Activated CD4-positive, alpha-beta T cell treated with anti-CD3 and anti-CD28 coated beads, Interleukin-2, amount 10 ng/mL, durations not matched to agents 24 days and 14 days (primary cell): ENCODE measurements around the gene TMPRSS12. TPM values are rescaled to one million over a fixed set of nuclear protein-coding genes. Genes with fewer than 3 reads are reported as not detected.
"Not testable (repeated sequence)": the region's sequence is repeated elsewhere in the genome, so short reads cannot be mapped to it uniquely, and the experiment has no call there.

Experiments
- DNase-seq: peaks from one replicate; pipeline ENCODE4 v3.0.0; 2022
- H3K27ac Mint-ChIP-seq: one replicate; pipeline ENCODE4 v1.8.0; 2022; ENCODE audit warnings: mild to moderate bottlenecking, mixed read lengths
- H3K27me3 Mint-ChIP-seq: one replicate; pipeline ENCODE4 v1.8.0; 2022; ENCODE audit warnings: mixed read lengths
- H3K36me3 Mint-ChIP-seq: one replicate; pipeline ENCODE4 v1.8.0; 2022; ENCODE audit warnings: low read depth, mild to moderate bottlenecking, mixed read lengths
- H3K4me1 Mint-ChIP-seq: one replicate; pipeline ENCODE4 v1.8.0; 2021; ENCODE audit warnings: mixed read lengths
- H3K4me3 Mint-ChIP-seq: one replicate; pipeline ENCODE4 v1.8.0; 2022; ENCODE audit warnings: mild to moderate bottlenecking, moderate library complexity, mixed read lengths
- H3K9me3 Mint-ChIP-seq: one replicate; pipeline ENCODE4 v1.8.0; 2021; ENCODE audit warnings: mixed read lengths
- intact Hi-C: fragments of 100-400 bp; cut with micrococcal nuclease; formaldehyde crosslinking; loops from one replicate; pipeline ENCODE4 v1.15.1; 2023
- total RNA-seq: library from RNA; stranded (reverse); gene quantifications from 2 replicates; pipeline ENCODE4 v1.2.3, GENCODE V29; 2022

The TMPRSS12 gene
- total RNA-seq, 1 donor from 2014 or later, result not detected

DNA sequence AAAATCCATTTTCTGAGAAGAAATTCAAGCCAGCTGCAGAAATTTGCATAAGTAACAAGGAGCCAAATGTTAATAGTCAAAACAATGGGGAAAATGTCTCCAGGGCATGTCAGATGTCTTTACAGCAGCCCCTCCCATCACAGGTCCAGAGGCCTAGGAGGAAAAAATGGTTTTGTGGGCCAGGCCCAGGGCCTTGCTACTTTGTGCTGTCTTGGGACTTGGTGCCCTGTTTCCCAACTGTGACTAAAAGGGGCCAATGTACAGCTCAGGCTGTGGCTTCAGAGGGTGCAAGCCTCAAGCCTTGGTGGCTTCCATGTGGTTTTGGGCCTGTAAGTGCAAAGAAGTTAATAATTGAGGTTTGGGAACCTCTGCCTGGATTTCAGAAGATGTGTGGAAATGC lies 8.9 kb upstream of the TMPRSS12 start:
- DNase-seq, H3K4me1 Mint-ChIP-seq, H3K36me3 Mint-ChIP-seq, H3K27me3 Mint-ChIP-seq, intact Hi-C loops, H3K27ac Mint-ChIP-seq, H3K4me3 Mint-ChIP-seq: not testable (repeated sequence)
- peaks cover 25% of the 10 kb centered on the region for H3K9me3 Mint-ChIP-seq

DNA sequence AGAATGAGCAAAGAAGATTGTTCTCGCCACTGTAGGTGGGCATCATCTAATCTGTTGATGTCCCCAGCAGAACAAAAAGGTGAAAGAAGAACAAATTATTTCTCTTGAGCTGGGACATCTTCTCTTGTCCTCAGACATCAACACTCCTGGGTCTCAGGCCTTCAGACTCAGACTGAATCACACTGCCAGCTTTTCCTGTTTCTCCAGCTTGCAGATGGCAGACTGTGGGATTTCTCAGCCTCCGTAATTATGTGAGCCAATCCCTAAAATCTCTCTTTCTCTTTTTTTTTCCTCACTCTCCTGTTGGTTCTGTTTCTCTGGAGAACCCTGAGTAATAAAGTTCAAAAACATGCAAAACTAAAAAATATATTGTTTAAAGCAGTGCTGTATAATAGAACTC lies 3.7 kb upstream of the TMPRSS12 start:
- H3K36me3 Mint-ChIP-seq, result peaks cover 1% of the 10 kb centered on the region
- H3K9me3 Mint-ChIP-seq, result peaks cover 31% of the 10 kb centered on the region
- peaks cover 3% of the 10 kb centered on the region for H3K27me3 Mint-ChIP-seq
- H3K4me3 Mint-ChIP-seq, result no peak overlapping the region
- no peaks in the 10 kb centered on the region for H3K4me1 Mint-ChIP-seq
- intact Hi-C loops, result no loop called here
- H3K27ac Mint-ChIP-seq, result no peak overlapping the region
- DNase-seq, result no peak

DNA sequence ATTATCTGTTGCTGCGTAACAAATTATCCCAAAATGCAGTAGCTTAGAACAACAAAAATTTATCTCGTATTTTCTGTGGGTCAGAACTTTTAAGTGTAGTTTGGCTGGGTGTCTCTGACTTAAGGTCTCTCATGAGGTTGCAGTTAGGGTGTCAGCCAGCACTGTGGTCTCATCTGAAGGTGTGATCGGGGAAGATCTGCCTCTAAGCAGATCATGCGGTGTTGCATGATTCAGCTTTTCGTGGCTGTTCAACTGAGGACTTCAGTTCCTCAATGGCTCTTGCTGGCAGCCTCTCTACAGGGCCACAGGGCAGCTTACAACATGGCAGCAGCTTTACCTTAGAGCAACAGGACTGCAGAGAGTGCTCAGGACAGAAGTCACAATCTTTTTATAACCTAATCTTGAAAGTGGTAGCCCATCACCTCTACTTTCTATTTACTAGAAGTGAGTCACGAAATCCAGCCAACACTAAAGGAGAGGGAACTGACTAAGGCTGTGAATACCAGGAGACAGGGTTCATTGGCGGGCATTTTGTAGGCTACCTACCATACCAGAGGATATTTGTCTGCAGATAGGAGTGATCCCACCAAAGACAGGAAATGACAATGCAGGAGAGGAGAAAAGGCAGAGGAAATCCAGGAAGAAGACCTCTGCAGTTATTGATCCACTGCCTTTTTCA lies 1.8 kb upstream of the TMPRSS12 start:
- DNase-seq, result no peak
- H3K27me3 Mint-ChIP-seq, result peaks cover 6% of the 10 kb centered on the region
- H3K9me3 Mint-ChIP-seq, result peaks cover 18% of the 10 kb centered on the region
- H3K36me3 Mint-ChIP-seq, result no peaks in the 10 kb centered on the region
- H3K4me3 Mint-ChIP-seq, result no peak overlapping the region
- intact Hi-C loops, result no loop called here
- no peak overlapping the region for H3K27ac Mint-ChIP-seq
- no peaks in the 10 kb centered on the region for H3K4me1 Mint-ChIP-seq

DNA sequence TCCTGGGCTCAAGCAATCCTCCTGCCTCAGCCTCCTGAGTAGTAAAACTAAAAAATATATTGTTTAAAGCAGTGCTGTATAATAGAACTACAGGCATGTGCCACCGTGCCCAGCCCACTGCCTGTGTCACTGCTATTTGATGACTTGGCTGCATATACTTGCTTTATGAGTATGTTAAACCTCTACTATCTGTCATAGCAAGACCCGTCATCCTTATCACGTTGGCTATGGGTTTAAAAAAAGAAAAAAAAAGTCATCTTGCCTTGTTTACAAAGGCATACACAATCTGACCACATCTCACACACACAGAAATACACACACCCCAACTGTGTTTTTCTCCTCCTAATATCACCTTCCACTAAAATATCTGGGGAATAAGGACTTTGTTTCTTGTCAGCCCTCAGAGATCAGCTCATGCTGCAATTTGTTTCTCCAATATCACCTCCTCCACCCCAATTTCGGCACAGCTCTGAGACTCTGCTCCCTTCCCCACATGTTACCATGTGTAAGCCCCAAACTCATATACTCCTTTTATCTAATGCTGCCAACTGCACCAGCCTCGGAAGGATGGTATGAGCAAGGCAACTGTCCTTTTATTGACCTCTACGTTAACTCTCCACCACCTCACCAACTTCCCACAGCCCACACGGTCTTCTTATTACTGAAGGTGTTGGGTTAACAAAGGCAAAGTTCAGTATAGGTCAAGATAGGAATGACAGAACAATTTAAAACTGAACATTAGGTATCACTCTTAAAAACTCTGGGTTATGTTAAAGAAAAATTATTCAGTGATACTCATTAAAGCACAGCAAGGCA lies 802 bp upstream of the TMPRSS12 start:
- H3K27ac Mint-ChIP-seq, result no peak overlapping the region
- DNase-seq, result no peak
- H3K9me3 Mint-ChIP-seq, result peaks cover 18% of the 10 kb centered on the region
- H3K4me3 Mint-ChIP-seq, result no peak overlapping the region
- peaks cover 6% of the 10 kb centered on the region for H3K27me3 Mint-ChIP-seq
- no peaks in the 10 kb centered on the region for H3K36me3 Mint-ChIP-seq
- intact Hi-C loops, result no loop called here
- H3K4me1 Mint-ChIP-seq, result no peaks in the 10 kb centered on the region

DNA sequence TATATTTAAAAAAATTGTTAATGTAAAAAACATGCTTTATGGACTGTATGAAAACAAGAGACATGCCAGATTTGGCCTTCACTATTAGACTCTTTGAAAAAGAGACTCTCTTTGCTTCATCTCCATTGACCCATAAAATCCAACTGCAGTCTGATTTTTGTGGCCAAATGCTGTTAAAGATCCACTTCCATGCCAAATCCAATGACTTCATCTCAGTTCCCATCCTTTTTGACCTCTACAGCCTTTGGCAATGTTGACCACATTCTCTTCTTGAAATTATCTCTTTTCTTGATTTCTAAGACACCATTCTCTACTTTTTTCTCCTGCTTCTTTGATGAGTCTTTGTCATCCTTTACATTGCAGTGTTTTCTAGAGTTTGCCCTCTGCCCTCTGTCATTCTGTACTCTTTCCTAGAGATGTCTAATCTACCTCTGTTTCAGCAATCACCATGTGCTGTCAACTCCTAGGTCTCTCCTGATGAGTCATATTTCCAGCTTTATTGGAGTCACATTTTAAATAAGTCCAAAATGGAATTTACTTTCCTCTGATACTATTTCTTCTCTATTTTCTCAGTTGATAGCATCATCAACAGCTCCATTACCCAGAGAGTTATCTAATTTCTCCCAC lies 2.4 kb downstream of the TMPRSS12 start:
- Mint-ChIP-seq H3K27me3 (peaks cover 5% of the 10 kb centered on the region), H3K27ac (no peak overlapping the region), H3K4me1 (no peaks in the 10 kb centered on the region), H3K4me3 (no peak overlapping the region), H3K36me3 (no peaks in the 10 kb centered on the region), H3K9me3 (peaks cover 25% of the 10 kb centered on the region)
- no peak for DNase-seq
- intact Hi-C loops, result no loop called here

DNA sequence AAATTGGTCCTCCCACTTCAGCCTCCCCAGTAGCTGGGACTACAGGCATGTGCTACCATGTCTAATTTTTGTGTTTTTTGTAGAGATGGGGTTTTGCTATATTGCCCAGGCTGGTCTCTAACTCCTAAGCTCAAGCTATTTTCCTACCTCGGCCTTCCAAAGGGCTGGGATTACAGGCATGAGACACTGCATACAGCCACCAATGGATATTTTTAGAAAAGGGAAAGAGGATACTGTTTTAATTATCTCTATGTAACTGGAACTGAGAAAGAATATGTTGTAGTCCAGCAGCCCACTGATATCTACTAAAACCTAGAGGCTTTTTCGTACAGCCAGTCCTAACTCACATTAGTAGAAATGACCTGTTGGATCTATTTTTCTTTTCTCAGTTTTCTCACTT lies 6.2 kb downstream of the TMPRSS12 start:
- intact Hi-C loops, result no loop called here
- Mint-ChIP-seq H3K27me3 (peaks cover 24% of the 10 kb centered on the region), H3K4me1 (no peaks in the 10 kb centered on the region), H3K36me3 (no peaks in the 10 kb centered on the region), H3K27ac (no peak overlapping the region), H3K9me3 (peaks cover 17% of the 10 kb centered on the region), H3K4me3 (no peak overlapping the region)
- DNase-seq, result no peak

DNA sequence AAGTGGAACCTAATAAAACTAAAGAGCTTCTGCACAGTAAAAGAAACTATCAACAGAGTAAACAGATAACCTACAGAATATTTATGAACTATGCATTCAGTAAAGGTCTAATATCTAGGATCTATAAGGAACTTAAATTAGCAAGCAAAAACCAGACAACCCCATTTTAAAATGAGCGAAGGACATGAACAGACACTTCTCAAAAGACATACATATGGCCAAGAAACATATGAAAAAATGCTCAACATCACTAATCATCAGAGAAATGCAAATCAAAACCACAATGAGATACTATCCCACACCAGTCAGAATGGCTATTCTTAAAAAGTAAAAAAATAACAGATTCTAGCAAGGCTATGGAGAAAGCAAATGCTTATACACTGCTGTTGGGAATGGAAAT lies 12.5 kb downstream of the TMPRSS12 start:
- not testable (repeated sequence) for H3K4me3 Mint-ChIP-seq, H3K27ac Mint-ChIP-seq
- intact Hi-C loops, result loop anchor here (10.0 kb wide), 1 partner anchor 50 kb away; no protein-coding TSS in a partner anchor

DNA sequence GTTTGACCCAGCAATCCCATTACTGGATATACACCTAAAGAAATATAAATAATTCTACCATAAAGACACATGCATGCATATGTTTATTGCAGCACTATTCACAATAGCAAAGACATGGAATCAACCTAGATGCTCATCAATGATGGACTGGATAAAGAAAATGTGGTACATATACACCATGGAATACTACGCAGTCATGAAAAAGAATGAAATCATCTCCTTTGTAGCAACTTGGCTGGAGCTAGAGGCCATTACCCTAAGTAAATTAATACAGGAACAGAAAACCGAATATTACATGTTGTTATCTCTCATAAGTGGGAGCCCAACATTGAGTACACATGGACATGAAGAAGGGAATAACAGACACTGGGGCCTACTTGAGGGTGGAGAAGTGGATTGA lies 13.0 kb downstream of the TMPRSS12 start:
- H3K36me3 Mint-ChIP-seq, DNase-seq, H3K4me1 Mint-ChIP-seq, H3K27ac Mint-ChIP-seq, H3K4me3 Mint-ChIP-seq: not testable (repeated sequence)
- Mint-ChIP-seq H3K9me3 (peaks cover 15% of the 10 kb centered on the region), H3K27me3 (peaks cover 25% of the 10 kb centered on the region)
- intact Hi-C loops, result loop anchor here (10.0 kb wide), 1 partner anchor 49 kb away; no protein-coding TSS in a partner anchor

More for the DNA sequence above, 12.5 kb downstream of the TMPRSS12 start:
- peaks cover 15% of the 10 kb centered on the region for H3K9me3 Mint-ChIP-seq
- H3K4me1 Mint-ChIP-seq, H3K36me3 Mint-ChIP-seq, DNase-seq: not testable (repeated sequence)
- peaks cover 25% of the 10 kb centered on the region for H3K27me3 Mint-ChIP-seq

DNA sequence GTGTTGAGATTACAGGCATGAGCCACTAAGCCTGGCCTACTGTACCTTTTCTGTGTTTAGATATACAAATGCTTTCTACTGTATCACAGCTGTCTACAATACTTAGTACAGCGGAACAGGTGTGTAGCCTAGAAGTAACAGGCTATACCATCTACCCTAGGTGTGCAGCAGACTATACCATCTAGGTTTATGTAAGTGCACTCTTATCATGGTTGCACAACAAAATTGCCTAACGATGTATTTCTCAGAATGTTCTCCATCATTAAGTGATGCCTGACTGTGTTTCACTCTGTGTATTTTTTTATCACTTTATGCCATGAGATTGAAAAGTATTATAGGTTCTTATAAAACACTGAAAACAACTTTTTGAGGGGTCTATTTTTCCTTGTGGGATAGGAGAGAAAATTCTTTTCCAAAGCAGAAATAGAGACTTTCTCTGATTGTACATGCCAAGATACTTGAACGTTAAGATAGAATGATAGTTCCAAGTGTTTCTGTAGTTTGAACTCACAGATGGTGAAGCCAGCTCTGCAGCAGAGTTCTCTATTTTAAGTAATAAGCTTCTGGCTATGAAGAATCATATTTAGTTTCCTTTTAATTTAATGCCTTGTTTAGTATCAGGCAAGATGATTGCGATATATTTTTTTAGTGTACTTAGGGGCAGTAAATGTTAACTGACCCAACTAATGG lies 17.0 kb downstream of the TMPRSS12 start:
- H3K9me3 Mint-ChIP-seq, result peaks cover 4% of the 10 kb centered on the region
- H3K4me3 Mint-ChIP-seq, result no peak overlapping the region
- no peak overlapping the region for H3K27ac Mint-ChIP-seq
- intact Hi-C loops, result loop anchor here (10.0 kb wide), 1 partner anchor 45 kb away; no protein-coding TSS in a partner anchor
- H3K4me1 Mint-ChIP-seq, result peaks cover 2% of the 10 kb centered on the region
- no peak for DNase-seq
- peaks cover 2% of the 10 kb centered on the region for H3K27me3 Mint-ChIP-seq
- no peaks in the 10 kb centered on the region for H3K36me3 Mint-ChIP-seq

DNA sequence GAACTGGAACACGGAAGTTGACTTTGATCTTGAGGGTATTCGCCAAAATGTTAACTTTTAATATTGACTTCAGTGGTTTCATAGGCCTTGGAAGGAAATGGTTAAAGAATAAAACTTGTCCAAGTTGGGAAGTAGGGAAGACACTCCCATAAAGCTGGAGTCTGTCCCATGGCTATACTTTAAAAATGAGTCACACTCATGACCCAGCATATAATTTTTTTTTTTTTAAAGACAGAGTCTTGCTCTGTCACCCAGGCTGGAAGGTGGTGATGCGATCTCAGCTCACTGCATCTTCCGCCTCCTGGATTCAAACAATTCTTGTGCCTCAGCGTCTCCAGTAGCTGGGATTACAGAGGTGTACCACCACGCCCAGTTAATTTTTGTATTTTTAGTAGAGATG lies 19.6 kb downstream of the TMPRSS12 start:
- Mint-ChIP-seq H3K36me3 (peaks cover 4% of the 10 kb centered on the region), H3K27me3 (peaks cover 2% of the 10 kb centered on the region), H3K9me3 (peaks cover 17% of the 10 kb centered on the region), H3K4me1 (peaks cover 7% of the 10 kb centered on the region), H3K27ac (no peak overlapping the region), H3K4me3 (no peak overlapping the region)
- intact Hi-C loops, result no loop called here
- no peak for DNase-seq

DNA sequence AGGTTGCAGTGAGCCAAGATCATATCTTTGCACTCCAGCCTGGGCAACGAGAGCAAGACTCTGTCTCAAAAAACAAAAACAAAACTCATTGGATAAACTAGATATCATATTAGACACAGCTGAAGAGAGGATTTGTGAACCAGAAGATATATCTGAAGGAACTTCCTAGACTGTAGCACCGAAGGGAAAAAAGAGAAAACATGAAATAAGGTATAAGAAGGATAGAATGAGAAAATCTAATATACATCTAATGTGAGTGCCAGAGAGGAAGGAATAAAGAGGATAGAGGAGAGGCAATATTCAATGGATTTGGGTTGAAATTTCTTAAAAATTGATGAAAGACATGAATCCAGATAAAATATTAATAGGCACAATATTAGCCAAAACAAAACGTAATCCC lies 22.5 kb downstream of the TMPRSS12 start:
- H3K27ac Mint-ChIP-seq, result no peak overlapping the region
- H3K9me3 Mint-ChIP-seq, result peaks cover 24% of the 10 kb centered on the region
- H3K4me3 Mint-ChIP-seq, result no peak overlapping the region
- DNase-seq, result no peak
- intact Hi-C loops, result no loop called here
- no peaks in the 10 kb centered on the region for H3K27me3 Mint-ChIP-seq
- peaks cover 7% of the 10 kb centered on the region for H3K36me3 Mint-ChIP-seq
- peaks cover 21% of the 10 kb centered on the region for H3K4me1 Mint-ChIP-seq

DNA sequence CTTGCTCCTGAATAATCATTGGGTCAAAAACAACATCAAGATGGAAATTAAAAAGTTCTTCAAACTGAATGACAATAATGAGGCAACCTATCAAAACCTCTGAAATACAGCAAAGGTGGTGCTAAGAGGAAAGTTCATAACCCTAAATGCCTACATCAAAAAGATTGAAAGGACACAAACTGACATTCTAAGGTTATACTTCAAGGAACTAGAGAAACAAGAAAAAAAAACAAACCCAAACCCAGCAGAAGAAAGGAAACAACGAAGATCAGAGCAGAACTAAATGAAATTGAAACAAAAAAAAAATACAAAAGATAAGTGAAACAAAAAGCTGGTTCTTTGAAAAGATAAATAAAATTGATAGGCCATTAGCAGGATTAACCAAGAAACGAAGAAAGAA lies 26.2 kb downstream of the TMPRSS12 start:
- intact Hi-C loops, H3K36me3 Mint-ChIP-seq, H3K27me3 Mint-ChIP-seq, DNase-seq: not testable (repeated sequence)
- H3K4me3 Mint-ChIP-seq, result peak overlapping the region; percentile 50
- H3K27ac Mint-ChIP-seq, result peak overlapping the region; percentile 0
- H3K9me3 Mint-ChIP-seq, result peaks cover 27% of the 10 kb centered on the region
- H3K4me1 Mint-ChIP-seq, result peaks cover 21% of the 10 kb centered on the region

DNA sequence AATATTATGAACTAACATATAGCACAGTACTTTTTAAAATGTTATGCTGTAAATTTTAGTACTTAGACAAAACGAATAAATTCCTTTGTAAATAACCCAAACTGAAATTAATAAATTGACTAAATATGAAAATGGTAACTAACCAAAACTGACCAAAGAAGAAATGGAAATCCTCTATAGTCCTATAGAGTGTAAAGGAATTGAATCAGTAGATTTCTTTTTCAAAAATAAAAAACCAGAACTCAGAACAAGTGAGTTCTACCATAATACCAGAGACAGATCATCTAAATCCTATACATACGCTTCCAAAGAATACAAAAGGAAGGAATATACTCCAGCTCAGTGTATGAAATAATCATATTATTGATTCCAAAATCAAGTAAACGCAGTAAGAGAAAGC lies 39.8 kb downstream of the TMPRSS12 start:
- H3K4me1 Mint-ChIP-seq, result no peaks in the 10 kb centered on the region
- no peak overlapping the region for H3K27ac Mint-ChIP-seq
- DNase-seq, result no peak

More for the DNA sequence above, 39.8 kb downstream of the TMPRSS12 start:
- no peaks in the 10 kb centered on the region for H3K27me3 Mint-ChIP-seq
- H3K4me3 Mint-ChIP-seq, result no peak overlapping the region
- no peaks in the 10 kb centered on the region for H3K36me3 Mint-ChIP-seq
- H3K9me3 Mint-ChIP-seq, result no peaks in the 10 kb centered on the region
- intact Hi-C loops, result no loop called here
